Adipose tissue (tissue), 3 donors: ENCODE measurements around the gene MKRN2OS. TPM values are rescaled to one million over a fixed set of nuclear protein-coding genes. Genes with fewer than 3 reads are reported as not detected.
"Not testable (repeated sequence)": the region's sequence is repeated elsewhere in the genome, so short reads cannot be mapped to it uniquely, and the experiment has no call there.

Experiments used
- H3K27ac ChIP-seq: one replicate; pipeline ENCODE4 v1.5.1; 2013; ENCODE audit warnings: low read depth, low read length
- WGBS, 3 donors: extraction: QIAGEN DNeasy Blood & Tissue Kit; methylation state at CpG; one replicate each; pipeline ENCODE4 v1.1.7; 2013; 5-methylcytosine and 5-hydroxymethylcytosine counted together
- polyA plus RNA-seq, 3 donors: library from polyadenylated mRNA; stranded (reverse); fragments of 200-250 nt; gene quantifications; one replicate each; pipeline ENCODE4 v1.2.3, GENCODE V29; 2013
- donor health status: healthy with polysubstance abuse.
- donor health status: Bipolar disorder and iron deficiency.
- donor health status: healthy.

MKRN2OS gene
- polyA plus RNA-seq, 3 donors, result 0.10 to 7.2 TPM; not detected in 1

- WGBS, 3 donors, result 77 to 92% (median 89%) methylated on average over 6 of the region's 6 CpGs
- no peak overlapping the region for H3K27ac ChIP-seq
Observed at GRCh38 chr3:12569836-12570235, 24.5 kb upstream of the MKRN2OS start.

GRCh38 chr3:12568747-12569146, 23.4 kb upstream of the MKRN2OS start:
- 70 to 77% (median 74%) methylated on average over 3 of the region's 3 CpGs for WGBS, 3 donors
- no peak overlapping the region for H3K27ac ChIP-seq

- no peak overlapping the region for H3K27ac ChIP-seq
Observed at GRCh38 chr3:12566976-12567375, 21.7 kb upstream of the MKRN2OS start.

- H3K27ac ChIP-seq, result no peak overlapping the region
- WGBS, 3 donors, result 48 to 79% (median 75%) methylated on average over 1 of the region's 1 CpG
Observed at GRCh38 chr3:12562451-12562850, 17.2 kb upstream of the MKRN2OS start.

- WGBS, 3 donors, result 58 to 84% (median 78%) methylated on average over 2 of the region's 2 CpGs
- H3K27ac ChIP-seq, result no peak overlapping the region
Observed at GRCh38 chr3:12561397-12561796, 16.1 kb upstream of the MKRN2OS start.

GRCh38 chr3:12560505-12561190, 15.3 kb upstream of the MKRN2OS start:
- WGBS, 3 donors, result 63 to 83% (median 83%) methylated on average over 5 of the region's 5 CpGs
- no peak overlapping the region for H3K27ac ChIP-seq

GRCh38 chr3:12559520-12559919, 14.2 kb upstream of the MKRN2OS start:
- 66 to 85% (median 85%) methylated on average over 3 of the region's 3 CpGs for WGBS, 3 donors
- H3K27ac ChIP-seq, result no peak overlapping the region

GRCh38 chr3:12558706-12559105, 13.4 kb upstream of the MKRN2OS start:
- H3K27ac ChIP-seq, result no peak overlapping the region
- WGBS, 3 donors, result 48 to 87% (median 78%) methylated on average over 4 of the region's 4 CpGs

GRCh38 chr3:12557473-12558100, 12.3 kb upstream of the MKRN2OS start:
- 1 to 2% (median 1%) methylated on average over 18 of the region's 18 CpGs for WGBS, 3 donors
- H3K27ac ChIP-seq, result peak overlapping the region; percentile 93

- 0 to 1% (median 0%) methylated on average over 61 to 77 of the region's 77 CpGs for WGBS, 3 donors
- peak within 1 kb of the TSS; percentile 93 for H3K27ac ChIP-seq
Observed at GRCh38 chr3:12556690-12557472, 11.6 kb upstream of the MKRN2OS start, which contains the start of gene MKRN2. Gene MKRN2, plus strand, starts transcription at chr3:12557087. Its CDS starts 64 bp downstream, at chr3:12557151.

- peak overlapping the region; percentile 71 for H3K27ac ChIP-seq
- 1 to 3% (median 1%) methylated on average over 8 of the region's 8 CpGs for WGBS, 3 donors
Observed at GRCh38 chr3:12556314-12556689, 11.0 kb upstream of the MKRN2OS start.

- 2 to 11% (median 3%) methylated on average over 26 of the region's 26 CpGs for WGBS, 3 donors
- no peak overlapping the region for H3K27ac ChIP-seq
Observed at GRCh38 chr3:12553921-12554391, 8.7 kb upstream of the MKRN2OS start.

GRCh38 chr3:12549971-12550760, 4.9 kb upstream of the MKRN2OS start:
- 65 to 72% (median 69%) methylated on average over 7 of the region's 7 CpGs for WGBS, 3 donors
- no peak overlapping the region for H3K27ac ChIP-seq

GRCh38 chr3:12544652-12545472, 437 bp downstream of the MKRN2OS start:
- WGBS, 3 donors, result 35 to 77% (median 71%) methylated on average over 11 of the region's 11 CpGs

GRCh38 chr3:12543497-12543896, 1.8 kb downstream of the MKRN2OS start:
- 85 to 89% (median 89%) methylated on average over 12 of the region's 12 CpGs for WGBS, 3 donors
- H3K27ac ChIP-seq, result not testable (repeated sequence)

More at GRCh38 chr3:12544652-12545472, 437 bp downstream of the MKRN2OS start:
- no peak overlapping the region for H3K27ac ChIP-seq

- WGBS, 3 donors, result 70 to 75% (median 73%) methylated on average over 8 of the region's 8 CpGs
- H3K27ac ChIP-seq, result no peak overlapping the region
Observed at GRCh38 chr3:12541625-12542024, 3.7 kb downstream of the MKRN2OS start.

GRCh38 chr3:12536423-12536822, 8.9 kb downstream of the MKRN2OS start:
- WGBS, 3 donors, result 81 to 88% (median 86%) methylated on average over 6 of the region's 6 CpGs
- no peak overlapping the region for H3K27ac ChIP-seq

- no peak overlapping the region for H3K27ac ChIP-seq
- WGBS, 3 donors, result 93 to 97% (median 94%) methylated on average over 5 of the region's 5 CpGs
Observed at GRCh38 chr3:12532182-12532581, 13.1 kb downstream of the MKRN2OS start.
